H1 (cell line): ENCODE data around the gene ELMO1. TPM values are rescaled to one million over a fixed set of nuclear protein-coding genes. Genes with fewer than 3 reads are reported as not detected.

Source experiments
- CTCF ChIA-PET: fragments of 300-600 bp; sonication (Branson Sonifier 250); formaldehyde crosslinking; loops from one replicate; lab custom pipeline; 2021; ENCODE audit not compliant: partially characterized antibody; lab: Charles Lee
- POLR2A ChIA-PET: fragments of 300-600 bp; sonication (Branson Sonifier 250); formaldehyde crosslinking; loops from one replicate; lab custom pipeline; 2021; ENCODE audit warnings: inconsistent platforms; ENCODE audit not compliant: partially characterized antibody; lab: Charles Lee
- DNase-seq, 2 experiments: peaks; one replicate each; pipeline versions ENCODE4 v3.0.0 to v3.0.0-alpha.2; 2010 to 2022; ENCODE audit warnings: low spot score in 2 of 2, low read depth in 1 of 2, mixed read lengths in 1 of 2
- FAIRE-seq: peaks from 2 replicates; lab custom pipeline; 2011; peaks lifted over from hg19 to GRCh38; lab: Jason Lieb, UNC
- H2AFZ ChIP-seq: 2 replicates; pipeline ENCODE4 v1.8.1; 2012; ENCODE audit warnings: low read length, inconsistent platforms
- H2AK5ac ChIP-seq: 2 replicates; pipeline ENCODE4 v1.6.1; 2013; ENCODE audit warnings: low read depth, low read length
- H2BK120ac ChIP-seq: replicated peaks from 2 replicates; pipeline ENCODE3; 2013; ENCODE audit warnings: low read depth, low read length, inconsistent platforms
- H2BK12ac ChIP-seq: 2 replicates; pipeline ENCODE4 v1.6.1; 2013; ENCODE audit warnings: low read depth, low read length
- H2BK15ac ChIP-seq: 2 replicates; pipeline ENCODE4 v1.6.1; 2013; ENCODE audit warnings: low read length
- H2BK20ac ChIP-seq: 2 replicates; pipeline ENCODE4 v1.6.1; 2013; ENCODE audit warnings: low read length
- H2BK5ac ChIP-seq: 2 replicates; pipeline ENCODE4 v1.6.1; 2013; ENCODE audit warnings: low read depth, low read length
- H3K14ac ChIP-seq: 2 replicates; pipeline ENCODE4 v1.6.1; 2013; ENCODE audit warnings: inconsistent platforms; ENCODE audit not compliant: insufficient read length
- H3K18ac ChIP-seq: 2 replicates; pipeline ENCODE4 v1.6.1; 2013; ENCODE audit warnings: low read length; ENCODE audit errors: extremely low read depth
- H3K23ac ChIP-seq: 2 replicates; pipeline ENCODE4 v1.6.1; 2013; ENCODE audit warnings: inconsistent platforms; ENCODE audit not compliant: insufficient read length
- H3K23me2 ChIP-seq: 2 replicates; pipeline ENCODE4 v1.6.1; 2013; ENCODE audit warnings: low read depth, low read length
- H3K27ac ChIP-seq: 2 replicates; pipeline ENCODE4 v1.6.1; 2011; ENCODE audit warnings: low read depth, low read length, inconsistent platforms
- H3K27me3 ChIP-seq, 4 experiments: replicated peaks in 1 of 4; 1 replicate in 1 of 4; 2 replicates in 3 of 4; pipeline versions ENCODE4 v1.6.1 to v1.8.1; 2011 to 2013; ENCODE audit warnings: low read length in 3 of 4, mild to moderate bottlenecking in 3 of 4, inconsistent platforms in 2 of 4, mixed read lengths in 2 of 4, moderate library complexity in 1 of 4; ENCODE audit not compliant: control insufficient read depth in 3 of 4, insufficient read depth in 3 of 4; ENCODE audit errors: extremely low read depth in 1 of 4
- H3K36me3 ChIP-seq, 4 experiments: 2 replicates each; pipeline versions ENCODE4 v1.6.1 to v1.8.1; 2011 to 2013; ENCODE audit warnings: mild to moderate bottlenecking in 4 of 4, low read length in 3 of 4, moderate library complexity in 2 of 4, control low read depth in 1 of 4, inconsistent platforms in 1 of 4; ENCODE audit not compliant: insufficient read depth in 4 of 4, control insufficient read depth in 2 of 4
- H3K4ac ChIP-seq: replicated peaks from 2 replicates; pipeline ENCODE3; 2013; ENCODE audit warnings: low read length, low read depth, mixed read lengths, inconsistent platforms; ENCODE audit not compliant: insufficient read length
- H3K4me1 ChIP-seq, 4 experiments: replicated peaks in 1 of 4; 1 replicate in 1 of 4; 2 replicates in 3 of 4; pipeline versions ENCODE4 v1.6.1 to v1.8.1; 2011 to 2013; ENCODE audit warnings: low read length in 3 of 4, inconsistent platforms in 2 of 4, mixed read lengths in 1 of 4; ENCODE audit not compliant: insufficient read depth in 4 of 4, control insufficient read depth in 3 of 4
- H3K4me2 ChIP-seq, 2 experiments: 2 replicates each; pipeline versions ENCODE4 v1.6.1 to v1.8.1; 2011 to 2013; ENCODE audit warnings: low read depth in 2 of 2, low read length in 2 of 2, control low read depth in 1 of 2, inconsistent platforms in 1 of 2, mild to moderate bottlenecking in 1 of 2; ENCODE audit not compliant: insufficient read depth in 1 of 2
- H3K4me3 ChIP-seq, 4 experiments: fragments of 200-600, 300-600 bp in 1 of 4; sonication (generic), shearing (Covaris generic), sonication (Bioruptor Twin) in 1 of 4; 2 replicates each; pipeline versions ENCODE4 v1.5.1 to v1.8.1; 2011 to 2016; ENCODE audit warnings: low read length in 4 of 4, low read depth in 3 of 4, control low read depth in 2 of 4, inconsistent platforms in 2 of 4, mild to moderate bottlenecking in 2 of 4, mixed read lengths in 1 of 4, moderate library complexity in 1 of 4; ENCODE audit not compliant: insufficient read depth in 2 of 4; ENCODE audit errors: extremely low read depth in 1 of 4
- H3K56ac ChIP-seq: replicated peaks from 2 replicates; pipeline ENCODE3; 2013; ENCODE audit warnings: low read depth, mild to moderate bottlenecking, mixed read lengths, low read length, inconsistent platforms; ENCODE audit not compliant: insufficient read length
- H3K79me1 ChIP-seq: 2 replicates; pipeline ENCODE4 v1.6.1; 2013; ENCODE audit warnings: low read depth, low read length, control low read depth
- H3K79me2 ChIP-seq, 2 experiments: 2 replicates each; pipeline versions ENCODE4 v1.6.1 to v1.8.1; 2012 to 2013; ENCODE audit warnings: low read length in 2 of 2, mild to moderate bottlenecking in 2 of 2, inconsistent platforms in 1 of 2; ENCODE audit not compliant: insufficient read depth in 2 of 2, control insufficient read depth in 1 of 2
- H3K9ac ChIP-seq, 4 experiments: replicated peaks in 1 of 4; 1 replicate in 1 of 4; 2 replicates in 3 of 4; pipeline versions ENCODE4 v1.6.1 to v1.8.1; 2011 to 2013; ENCODE audit warnings: low read depth in 3 of 4, low read length in 3 of 4, control low read depth in 2 of 4, mild to moderate bottlenecking in 2 of 4, moderate library complexity in 2 of 4, inconsistent platforms in 1 of 4; ENCODE audit errors: extremely low read depth in 1 of 4
- H3K9me3 ChIP-seq, 2 experiments: 2 replicates each; pipeline versions ENCODE4 v1.6.1 to v1.8.1; 2012 to 2013; ENCODE audit warnings: mild to moderate bottlenecking in 2 of 2, moderate library complexity in 2 of 2, control low read depth in 1 of 2, inconsistent platforms in 1 of 2, low read depth in 1 of 2, low read length in 1 of 2, mixed read lengths in 1 of 2; ENCODE audit not compliant: insufficient read depth in 2 of 2
- H4K20me1 ChIP-seq, 2 experiments: replicated peaks in 1 of 2; 2 replicates each; pipeline versions ENCODE3 to v1.8.1; 2011 to 2013; ENCODE audit warnings: inconsistent platforms in 2 of 2, low read length in 2 of 2, mild to moderate bottlenecking in 1 of 2; ENCODE audit not compliant: insufficient read depth in 2 of 2, control insufficient read depth in 1 of 2
- H4K5ac ChIP-seq: 2 replicates; pipeline ENCODE4 v1.6.1; 2013; ENCODE audit warnings: low read length, low read depth, mixed read lengths, inconsistent platforms; ENCODE audit not compliant: insufficient read length
- H4K8ac ChIP-seq: 2 replicates; pipeline ENCODE4 v1.8.0; 2013; ENCODE audit warnings: mild to moderate bottlenecking, moderate library complexity, low read length, inconsistent platforms; ENCODE audit not compliant: insufficient read depth; ENCODE audit errors: extremely low read depth
- H4K91ac ChIP-seq: replicated peaks from 2 replicates; pipeline ENCODE3; 2013; ENCODE audit warnings: low read length, mixed read lengths, inconsistent platforms; ENCODE audit not compliant: insufficient read length
- BCL11A ChIP-seq, 2 experiments: IDR thresholded peaks; one replicate each; pipeline ENCODE4 v1.6.1; 2011; ENCODE audit warnings: low read depth in 2 of 2, low read length in 2 of 2, mild to moderate bottlenecking in 2 of 2
- CBX5 ChIP-seq: fragments of 300-800, 300-1000 bp; sonication (generic); IDR thresholded peaks from 2 replicates; pipeline ENCODE4 v1.7.1; 2016; ENCODE audit warnings: antibody characterized with exemption, low read length, low read depth
- CREB1 ChIP-seq: IDR thresholded peaks from 2 replicates; pipeline ENCODE4 v1.6.1; 2012; ENCODE audit warnings: inconsistent platforms
- E2F6 ChIP-seq: IDR thresholded peaks from 2 replicates; pipeline ENCODE4 v1.6.1; 2012; ENCODE audit warnings: inconsistent platforms
- JUND ChIP-seq: IDR thresholded peaks from 2 replicates; pipeline ENCODE4 v1.6.1; 2011; ENCODE audit warnings: mild to moderate bottlenecking, improper control_type of control experiment, low read length
- RBBP5 ChIP-seq: IDR thresholded peaks from 2 replicates; pipeline ENCODE4 v1.7.1; 2012; ENCODE audit warnings: low read depth, mild to moderate bottlenecking, inconsistent platforms, low read length, moderate library complexity, borderline replicate concordance
- RNF2 ChIP-seq: fragments of 200-900, 300-1000 bp; sonication (generic); IDR thresholded peaks from 2 replicates; pipeline ENCODE4 v1.7.1; 2016; ENCODE audit warnings: borderline replicate concordance, low read depth, mild to moderate bottlenecking, antibody characterized with exemption, low read length; ENCODE audit not compliant: poor library complexity, severe bottlenecking; ENCODE audit errors: missing control alignments
- SAP30 ChIP-seq: fragments of 300-600 bp; sonication (generic); IDR thresholded peaks from 2 replicates; pipeline ENCODE4 v1.7.1; 2012; ENCODE audit warnings: low read length, moderate library complexity, mild to moderate bottlenecking, inconsistent platforms; ENCODE audit not compliant: insufficient read depth, insufficient replicate concordance
- SIN3A ChIP-seq, 2 experiments: IDR thresholded peaks in 1 of 2; conservative IDR thresholded peaks in 1 of 2; 2 replicates each; pipeline ENCODE4 v1.6.1; 2011 to 2012; ENCODE audit warnings: low read length in 2 of 2, improper control_type of control experiment in 1 of 2, low read depth in 1 of 2, mild to moderate bottlenecking in 1 of 2
- YY1 ChIP-seq: IDR thresholded peaks from 2 replicates; pipeline ENCODE4 v1.6.1; 2011; ENCODE audit warnings: low read depth, mild to moderate bottlenecking, low read length
- ZNF274 ChIP-seq: IDR thresholded peaks from 2 replicates; pipeline ENCODE4 v1.7.0; 2012; ENCODE audit warnings: low read length, borderline replicate concordance; ENCODE audit errors: extremely low read depth
- WGBS, 2 experiments: shearing (Covaris generic) in 1 of 2; methylation state at CpG; one replicate each; pipeline versions ENCODE4 v1.1.6 to v1.1.7; 2013 to 2015; ENCODE audit warnings: low lambda C conversion rate in 2 of 2, mixed read lengths in 2 of 2, inconsistent platforms in 1 of 2, low coverage in 1 of 2, missing lambda C conversion rate in 1 of 2; ENCODE audit not compliant: insufficient replicate concordance in 2 of 2, insufficient coverage in 1 of 2, insufficient read length in 1 of 2; ENCODE audit errors: extremely low coverage in 1 of 2, missing lambda C conversion rate in 1 of 2; 5-methylcytosine and 5-hydroxymethylcytosine counted together
- polyA plus RNA-seq, 7 experiments: library from polyadenylated mRNA; depleted of rRNA in 3 of 7; stranded (reverse) in 5 of 7; unstranded in 2 of 7; fragments of >200 nt in 5 of 7; fragments of 200-250 nt in 2 of 7; gene quantifications; 1 replicate in 5 of 7; 2 replicates in 1 of 7; 4 replicates in 1 of 7; pipeline versions ENCODE4 v1.2.1 to v1.2.3, GENCODE V29; 2011 to 2013; ENCODE audit warnings: missing spikeins in 2 of 7, mixed read lengths in 2 of 7
- total RNA-seq: library from RNA; stranded (reverse); fragmentation: NEBNext Ultra II Directional; extraction: Animal tissue kit (Norgen Biotek cat#: 25700); gene quantifications from 2 replicates; pipeline ENCODE4 v1.2.1, GENCODE V29; 2021
- TF ChIP-seq, protein P1 (sequence below): IDR thresholded peaks from 2 replicates; pipeline ENCODE4 v1.6.1; 2011; ENCODE audit warnings: low read length, improper control_type of control experiment

The ELMO1 gene
- total and polyA plus RNA-seq, 2 of the 8 experiments (the other 6 are each of a cell fraction or from before 2014, with no cell fraction given): 18.4 to 21.0 TPM

- no peak overlapping the region for H3K27ac ChIP-seq
- H3K79me1 ChIP-seq: no peaks in the 10 kb centered on the region
- FAIRE-seq: no peak
- H4K20me1 ChIP-seq: no peaks in the 10 kb centered on the region
- H4K91ac ChIP-seq: no peak overlapping the region
- H2AK5ac ChIP-seq: no peak overlapping the region
- no peak overlapping the region for H3K18ac ChIP-seq
- no peaks in the 10 kb centered on the region for H3K36me3 ChIP-seq
- no peaks in the 10 kb centered on the region for H3K27me3 ChIP-seq
- ChIA-PET POLR2A (no interaction called here), CTCF (interaction anchor here (1.0 to 2.2 kb wide), 7 partner anchors 14 to 708 kb away, joined by 3 to 9 read pairs (median 3); no protein-coding TSS in a partner anchor)
- DNase-seq: no peak
- no peak overlapping the region for H3K14ac ChIP-seq
- no peak overlapping the region for H3K4me2 ChIP-seq
- no peak overlapping the region for H2BK5ac ChIP-seq
- H3K4me3 ChIP-seq: no peak overlapping the region
- H3K4me1 ChIP-seq: no peaks in the 10 kb centered on the region
- no peak overlapping the region for H2BK12ac ChIP-seq
- no peak overlapping the region for H3K23ac ChIP-seq
- H2BK20ac ChIP-seq: no peak overlapping the region
- H4K5ac ChIP-seq: no peak overlapping the region
- no peaks in the 10 kb centered on the region for H3K9me3 ChIP-seq
- H2AFZ ChIP-seq: no peak overlapping the region
- H2BK120ac ChIP-seq: no peak overlapping the region
- WGBS, 2 experiments: 89% methylated on average over 7 of the region's 7 CpGs; no CpG with 5 or more reads in 1 of the 2 experiments
- no peaks in the 10 kb centered on the region for H3K79me2 ChIP-seq
- H4K8ac ChIP-seq: no peak overlapping the region
- no peaks in the 10 kb centered on the region for H3K23me2 ChIP-seq
- no peak overlapping the region for H3K56ac ChIP-seq
- H2BK15ac ChIP-seq: no peak overlapping the region
- H3K9ac ChIP-seq: no peak overlapping the region
- no peak overlapping the region for H3K4ac ChIP-seq
- TF ChIP-seq, protein P1, sequence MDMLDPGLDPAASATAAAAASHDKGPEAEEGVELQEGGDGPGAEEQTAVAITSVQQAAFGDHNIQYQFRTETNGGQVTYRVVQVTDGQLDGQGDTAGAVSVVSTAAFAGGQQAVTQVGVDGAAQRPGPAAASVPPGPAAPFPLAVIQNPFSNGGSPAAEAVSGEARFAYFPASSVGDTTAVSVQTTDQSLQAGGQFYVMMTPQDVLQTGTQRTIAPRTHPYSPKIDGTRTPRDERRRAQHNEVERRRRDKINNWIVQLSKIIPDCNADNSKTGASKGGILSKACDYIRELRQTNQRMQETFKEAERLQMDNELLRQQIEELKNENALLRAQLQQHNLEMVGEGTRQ: no peak
- TF ChIP-seq SAP30 (no peak), ZNF274 (no peak), SIN3A (conservative IDR thresholded peaks at IDR 0.05 in 1 of 2, IDR thresholded peaks at IDR 0.05 in 1 of 2; ENCODE audit: low read depth in 1 of 2, low read length in 2 of 2) (no peak), BCL11A (IDR thresholded peaks at IDR 0.05; ENCODE audit: low read depth in 2 of 2, low read length in 2 of 2) (no peak), RBBP5 (no peak), E2F6 (no peak), YY1 (no peak), CBX5 (no peak), RNF2 (no peak), JUND (no peak), CREB1 (no peak)
Observed at GRCh38 chr7:37195388-37195787, 253.3 kb downstream of the ELMO1 start.
